Gastroesophageal sphincter (tissue), 3 donors: ENCODE measurements around the gene KCNAB3.

ENCODE experiments used
- CTCF ChIP-seq, 4 experiments: fragments of 200-600 bp in 2 of 4; fragments of 450-650 bp in 2 of 4; sonication (generic) in 1 of 4; IDR thresholded peaks; one replicate each; pipeline ENCODE4 v1.5.1; 2017 to 2019; ENCODE audit warnings: antibody characterized with exemption in 4 of 4, mild to moderate bottlenecking in 2 of 4, moderate library complexity in 2 of 4
- EP300 ChIP-seq: sonication (generic); formaldehyde crosslinking; IDR thresholded peaks from one replicate; pipeline ENCODE4 v1.6.1; 2017; ENCODE audit warnings: antibody characterized with exemption, mild to moderate bottlenecking
- POLR2A ChIP-seq, 2 donors: fragments of 450-650 bp; IDR thresholded peaks; one replicate each; pipeline ENCODE4 v1.6.1; 2017; ENCODE audit warnings: antibody characterized with exemption in 2 of 2, mild to moderate bottlenecking in 2 of 2, moderate library complexity in 1 of 2
- POLR2AphosphoS5 ChIP-seq: sonication (generic); formaldehyde crosslinking; IDR thresholded peaks from one replicate; pipeline ENCODE4 v1.6.1; 2017; ENCODE audit warnings: antibody characterized with exemption

GRCh38 chr17:7915179-7915610, 14.5 kb downstream of the KCNAB3 start:
- no peak for TF ChIP-seq EP300
- no peak for TF ChIP-seq CTCF (IDR thresholded peaks at IDR 0.05)
- TF ChIP-seq POLR2A (IDR thresholded peaks at IDR 0.05), result no peak
- peak; percentile 23 for TF ChIP-seq POLR2AphosphoS5
